PC-3 (cell line): ENCODE results near the gene KRT80. TPM values are rescaled to one million over a fixed set of nuclear protein-coding genes. Genes with fewer than 3 reads are reported as not detected.

Experiments
- ATAC-seq: fragments of 200-7000 bp; cut with Tn5 transposase; 2 replicates; pipeline ENCODE4 v1.9.1; 2020; ENCODE audit warnings: mild to moderate bottlenecking, moderate library complexity
- BruUV-seq: library from RNA; stranded (reverse); fragments of 400-500 nt; replicated peaks from 2 replicates; lab custom pipeline; 2021; lab: Mats Ljungman, UMichigan
- CTCF ChIA-PET: fragments of 300-600 bp; sonication (Branson Sonifier 250); formaldehyde crosslinking; loops from one replicate; lab custom pipeline; 2022; ENCODE audit warnings: antibody characterized with exemption; lab: Charles Lee
- POLR2A ChIA-PET: fragments of 300-600 bp; sonication (Branson Sonifier 250); formaldehyde crosslinking; loops from one replicate; lab custom pipeline; 2022; ENCODE audit warnings: antibody characterized with exemption; ENCODE audit not compliant: unreplicated experiment; lab: Charles Lee
- DNase-seq: peaks from one replicate; pipeline ENCODE4 v3.0.0-alpha.2; 2015
- H2AFZ ChIP-seq: fragments of 300-600 bp; sonication (generic); 2 replicates; pipeline ENCODE4 v1.6.0; 2016; ENCODE audit warnings: antibody characterized with exemption, low read length
- H3F3A ChIP-seq: fragments of 300-600 bp; sonication (generic); one replicate; pipeline ENCODE4 v1.6.0; 2017; ENCODE audit warnings: antibody characterized with exemption, low read length, control low read depth, mild to moderate bottlenecking; ENCODE audit not compliant: unreplicated experiment
- H3K27ac ChIP-seq: fragments of 300-600 bp; sonication (generic); 2 replicates; pipeline ENCODE4 v1.5.1; 2016; ENCODE audit warnings: mild to moderate bottlenecking, low read length
- H3K27me3 ChIP-seq: fragments of 300-600 bp; sonication (generic); 2 replicates; pipeline ENCODE4 v1.6.1; 2016; ENCODE audit warnings: low read length, mixed read lengths
- H3K36me3 ChIP-seq: fragments of 300-600 bp; sonication (generic); 2 replicates; pipeline ENCODE4 v1.6.1; 2016; ENCODE audit warnings: low read depth, mixed run types, low read length, mixed read lengths
- H3K4me1 ChIP-seq: fragments of 300-600 bp; sonication (generic); 2 replicates; pipeline ENCODE4 v1.5.1; 2016; ENCODE audit warnings: low read length; ENCODE audit not compliant: insufficient read depth
- H3K4me2 ChIP-seq: fragments of 300-600 bp; sonication (generic); 2 replicates; pipeline ENCODE4 v1.6.0; 2016; ENCODE audit warnings: low read length
- H3K4me3 ChIP-seq: fragments of 300-600 bp; sonication (generic); 2 replicates; pipeline ENCODE4 v1.5.1; 2016; ENCODE audit warnings: mild to moderate bottlenecking, low read length, mixed read lengths
- H3K79me2 ChIP-seq: fragments of 300-600 bp; sonication (generic); 2 replicates; pipeline ENCODE4 v1.6.1; 2017; ENCODE audit warnings: low read length, mixed read lengths
- H3K9ac ChIP-seq: fragments of 300-600 bp; sonication (generic); 2 replicates; pipeline ENCODE4 v1.6.0; 2016; ENCODE audit warnings: mild to moderate bottlenecking, low read length
- H3K9me2 ChIP-seq: fragments of 300-600 bp; sonication (generic); replicated peaks from 2 replicates; pipeline ENCODE4 v1.6.1; 2016; ENCODE audit warnings: mixed run types, low read length, mixed read lengths
- H3K9me3 ChIP-seq: fragments of 300-600 bp; sonication (generic); 2 replicates; pipeline ENCODE4 v1.6.1; 2016; ENCODE audit warnings: low read length, mixed read lengths
- H4K20me1 ChIP-seq: fragments of 300-600 bp; sonication (generic); 2 replicates; pipeline ENCODE4 v1.6.1; 2016; ENCODE audit warnings: low read length, mixed read lengths
- CTCF ChIP-seq: fragments of 300-600 bp; sonication (generic); conservative IDR thresholded peaks from 2 replicates; pipeline ENCODE4 v1.5.1; 2017; ENCODE audit warnings: antibody characterized with exemption, low read depth, mild to moderate bottlenecking, low read length
- EZH2 ChIP-seq: fragments of 300-600 bp; sonication (generic); IDR thresholded peaks from one replicate; pipeline ENCODE4 v1.6.1; 2017; ENCODE audit warnings: antibody characterized with exemption, mild to moderate bottlenecking, low read length; ENCODE audit not compliant: unreplicated experiment
- EZH2phosphoT487 ChIP-seq: fragments of 300-600 bp; sonication (generic); IDR thresholded peaks from 2 replicates; pipeline ENCODE4 v1.6.1; 2018; ENCODE audit warnings: mild to moderate bottlenecking, antibody characterized with exemption, low read length, borderline replicate concordance
- intact Hi-C: fragments of 100-400 bp; cut with micrococcal nuclease; formaldehyde crosslinking; loops from 2 replicates; pipeline ENCODE4 v1.9.0; 2023
- total RNA-seq: library from RNA; depleted of rRNA; stranded (reverse); fragments of >200 nt; gene quantifications from 2 replicates; pipeline ENCODE4 v1.2.3, GENCODE V29; 2014

Gene KRT80
- total RNA-seq, 1 experiment from 2014 or later: 19.8 TPM

GRCh38 chr12:52212701-52213563 lies 21.1 kb upstream of the KRT80 start:
- no peak overlapping the region for H3K4me3 ChIP-seq
- peaks cover 63% of the 10 kb centered on the region for H3K4me1 ChIP-seq
- no peak overlapping the region for H3K27ac ChIP-seq
- DNase-seq (no peak), ATAC-seq (no peak)
- no peaks in the 10 kb centered on the region for H3K9me3 ChIP-seq
- H4K20me1 ChIP-seq: no peaks in the 10 kb centered on the region
- no peaks in the 10 kb centered on the region for H3K36me3 ChIP-seq
- no peaks in the 10 kb centered on the region for H3K9me2 ChIP-seq
- no TSS peak for BruUV-seq
- no peak overlapping the region for H3K4me2 ChIP-seq
- TF ChIP-seq CTCF (no peak), EZH2phosphoT487 (no peak), EZH2 (no peak)
- ChIA-PET CTCF (no interaction called here), POLR2A (no interaction called here)
- H3K27me3 ChIP-seq: no peaks in the 10 kb centered on the region
- no peak overlapping the region for H3K9ac ChIP-seq
- H3F3A ChIP-seq: peaks cover 5% of the 10 kb centered on the region
- intact Hi-C loops: loop anchor here (1.0 kb wide), 1 partner anchor 41 kb away; no protein-coding TSS in a partner anchor
- H2AFZ ChIP-seq: no peak overlapping the region
- H3K79me2 ChIP-seq: no peaks in the 10 kb centered on the region

GRCh38 chr12:52211716-52212585 lies 20.1 kb upstream of the KRT80 start:
- POLR2A ChIA-PET: no interaction called here
- DNase-seq (no peak), ATAC-seq (no peak)
- TF ChIP-seq EZH2phosphoT487 (no peak), CTCF (no peak), EZH2 (no peak)
- Histone ChIP-seq H3K9me2 (no peaks in the 10 kb centered on the region), H3K4me3 (no peak overlapping the region), H3K27me3 (no peaks in the 10 kb centered on the region), H3F3A (no peaks in the 10 kb centered on the region), H3K9ac (no peak overlapping the region), H2AFZ (no peak overlapping the region), H3K4me2 (no peak overlapping the region), H3K9me3 (no peaks in the 10 kb centered on the region), H3K36me3 (no peaks in the 10 kb centered on the region), H3K4me1 (peaks cover 63% of the 10 kb centered on the region), H3K27ac (no peak overlapping the region), H3K79me2 (no peaks in the 10 kb centered on the region), H4K20me1 (no peaks in the 10 kb centered on the region)
- CTCF ChIA-PET: no interaction called here
- intact Hi-C loops: no loop called here
- no TSS peak for BruUV-seq
